Activated CD8-positive, alpha-beta memory T cell treated with anti-CD3 and anti-CD28 coated beads for 4 hours (primary cell): ENCODE data around the gene ODAD3.
A peak's percentile ranks its signal among the peaks of the same experiment; 100 is the strongest.
"Not testable (repeated sequence)": the region's sequence is repeated elsewhere in the genome, so short reads cannot be mapped to it uniquely, and the experiment has no call there.

ENCODE experiments used
- DNase-seq, 2 donors: peaks; one replicate each; pipeline ENCODE4 v3.0.0-alpha.2; 2020; ENCODE audit warnings: low read depth in 2 of 2

The ODAD3 gene

GRCh38 chr19:11405846-11406643, 28.9 kb downstream of the ODAD3 start:
- no peak for DNase-seq

- DNase-seq, result no peak
Observed at GRCh38 chr19:11404588-11405222, 30.2 kb downstream of the ODAD3 start.

DNA sequence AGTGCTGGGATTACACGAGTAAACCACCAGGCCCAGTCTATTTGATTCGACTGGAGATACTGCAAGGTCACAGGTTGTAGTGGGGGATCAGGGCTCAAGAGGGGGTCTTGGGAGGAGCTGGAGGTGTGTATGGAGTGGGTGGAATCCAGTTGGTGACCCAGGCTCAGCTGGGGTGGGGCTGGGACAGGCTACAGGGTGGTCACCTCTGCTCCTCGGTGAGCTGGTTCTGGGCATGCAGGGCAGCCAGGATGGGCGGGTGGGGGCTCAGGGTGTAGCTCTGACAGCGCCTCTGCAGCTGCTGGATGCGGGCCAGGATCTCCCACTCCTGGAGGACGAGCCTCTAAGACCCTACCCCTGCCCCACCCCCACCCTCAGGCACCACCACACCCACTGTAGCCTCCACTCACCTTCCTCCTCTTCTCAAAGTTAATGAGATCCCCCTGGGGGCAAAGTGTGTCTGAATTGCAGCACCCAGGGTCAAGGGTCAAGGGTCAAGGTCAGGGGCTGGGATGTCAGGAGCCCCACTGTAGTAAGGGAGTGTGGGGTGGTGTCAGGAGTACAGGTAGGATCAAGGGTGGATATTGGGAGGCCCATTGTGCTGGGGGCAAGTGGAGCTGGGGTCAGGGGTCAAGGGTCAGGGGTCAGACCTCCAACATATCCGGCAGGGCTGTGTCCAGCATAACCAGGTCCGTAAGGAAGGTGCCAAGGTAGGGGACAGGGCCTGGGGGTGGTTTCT, 32.9 kb downstream of the ODAD3 start:
- DNase-seq, result no peak

DNA sequence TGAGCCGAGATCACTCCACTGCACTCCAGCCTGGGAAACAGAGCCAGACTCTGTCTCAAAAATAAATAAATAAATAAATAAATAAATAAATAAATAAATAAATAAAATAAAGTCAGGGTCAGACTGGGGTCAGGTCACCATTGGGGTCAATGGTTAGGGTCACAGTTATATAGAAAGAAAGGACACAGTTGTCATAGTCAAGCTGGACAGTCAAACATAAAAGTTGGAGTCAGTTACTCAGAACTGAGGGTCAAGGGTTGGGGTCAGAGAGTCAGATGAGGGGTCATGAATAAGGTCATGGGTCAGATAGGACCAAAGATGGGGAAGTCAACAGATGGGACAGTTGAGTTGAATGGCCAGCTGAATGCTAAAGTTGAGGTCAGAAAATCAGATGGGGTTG, 34.1 kb downstream of the ODAD3 start:
- DNase-seq, result no peak

DNA sequence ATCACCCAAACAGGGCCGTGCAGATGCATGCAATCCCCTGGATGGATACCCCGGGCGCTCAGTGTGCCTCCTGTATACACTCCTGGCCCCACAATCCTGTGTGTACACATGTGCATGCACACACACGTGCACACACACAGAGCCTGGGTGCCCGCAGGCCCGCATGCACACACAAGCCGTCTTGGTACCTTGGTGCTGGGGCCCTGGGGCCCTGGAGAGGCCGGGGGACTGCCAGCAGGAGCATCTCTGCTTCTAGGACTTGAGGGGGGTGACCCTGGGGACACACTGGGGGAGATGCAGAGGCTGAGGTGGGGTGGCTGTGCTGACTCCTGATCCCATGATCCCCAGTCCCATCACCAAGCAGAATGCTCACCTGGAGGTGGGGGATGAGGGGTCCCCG, 35.3 kb downstream of the ODAD3 start:
- no peak for DNase-seq

DNA sequence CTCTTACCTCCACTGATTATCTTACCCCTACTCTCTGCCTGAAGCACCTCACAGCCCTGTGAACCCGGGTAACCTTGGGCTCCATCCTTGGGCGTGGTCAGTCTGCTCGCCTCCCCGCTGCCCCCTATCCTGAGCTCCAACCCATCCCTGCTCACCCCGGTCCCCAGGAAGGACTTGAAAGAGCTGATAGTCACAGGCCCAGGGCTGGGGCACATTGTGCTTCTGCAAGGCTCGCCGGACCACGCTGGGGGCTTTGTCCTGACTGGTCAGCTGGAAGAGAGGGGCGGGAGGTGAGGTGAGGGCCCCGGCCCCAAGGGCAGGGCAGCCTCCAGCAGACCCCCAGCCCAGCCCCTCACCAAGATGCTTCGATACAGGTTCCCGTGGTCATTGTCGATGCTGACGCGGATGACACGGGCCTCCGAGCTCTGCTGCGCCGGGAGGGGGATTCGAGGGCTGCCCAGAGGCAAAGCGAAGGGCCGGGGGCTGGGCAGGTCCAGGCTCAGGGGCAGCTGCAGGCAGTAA, 37.8 kb downstream of the ODAD3 start:
- DNase-seq, result no peak

DNA sequence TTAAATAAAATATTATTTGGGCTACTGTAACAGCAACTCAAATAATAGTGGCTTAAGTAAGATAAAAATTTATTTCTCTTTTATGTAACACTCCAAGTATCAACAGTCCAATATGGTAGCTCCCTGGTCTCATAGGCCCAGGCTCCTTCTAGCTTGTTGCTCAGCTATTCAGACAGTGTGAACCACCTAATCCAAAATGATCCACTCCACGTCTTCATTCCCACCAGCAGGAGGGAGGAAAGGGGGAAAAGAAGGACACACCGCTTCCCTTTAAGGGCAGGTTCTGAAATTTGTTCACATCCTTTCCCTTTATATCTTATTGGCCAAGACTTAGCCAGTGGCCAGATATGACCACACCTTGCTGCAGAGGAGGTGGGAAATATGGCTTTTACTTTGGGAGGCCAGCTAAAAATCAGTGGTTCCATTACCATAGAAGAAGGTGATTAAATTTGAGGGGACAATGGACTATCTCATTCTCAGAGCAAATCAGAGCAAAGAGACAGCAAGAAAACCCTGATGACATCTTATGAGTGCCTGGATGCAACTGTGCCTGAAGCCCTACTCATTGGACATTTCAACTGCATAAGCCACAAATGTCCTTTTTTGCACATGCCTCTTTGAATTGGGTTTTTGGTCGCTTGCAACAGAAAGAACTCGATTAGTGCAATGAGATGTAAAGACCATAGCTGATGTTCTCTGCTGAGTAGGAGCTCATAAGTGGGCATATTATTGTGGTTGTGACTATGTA, 43.8 kb downstream of the ODAD3 start:
- DNase-seq, result no peak

DNA sequence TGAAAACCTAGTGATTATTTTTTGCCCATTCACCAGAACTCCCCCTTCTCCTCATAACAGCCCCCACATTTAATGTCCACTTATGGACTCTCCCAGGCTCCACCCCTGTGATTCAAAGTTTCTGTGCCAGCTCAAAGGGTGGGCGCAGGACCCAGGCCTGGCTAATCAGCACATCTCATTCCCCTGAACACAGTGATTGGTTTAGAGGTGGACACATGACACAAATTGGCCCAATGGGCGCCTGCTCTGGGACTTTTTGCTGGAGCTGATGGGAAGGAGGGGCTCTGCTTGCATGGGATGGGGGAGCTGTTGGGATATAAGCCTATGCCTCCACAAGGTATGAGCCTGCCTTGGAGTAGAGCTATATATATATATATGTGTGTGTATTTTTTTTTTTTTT, 44.6 kb downstream of the ODAD3 start:
- DNase-seq, result no peak

GRCh38 chr19:11387162-11388034, 47.5 kb downstream of the ODAD3 start:
- no peak for DNase-seq

- no peak for DNase-seq
Observed at GRCh38 chr19:11384778-11385129, 50.2 kb downstream of the ODAD3 start.

- DNase-seq, result no peak
Observed at GRCh38 chr19:11383706-11384048, 51.2 kb downstream of the ODAD3 start.

GRCh38 chr19:11382898-11383705, 51.8 kb downstream of the ODAD3 start:
- no peak for DNase-seq

- peak; percentile 89 to 93 for DNase-seq
Observed at GRCh38 chr19:11380653-11381537, 54.0 kb downstream of the ODAD3 start.

DNA sequence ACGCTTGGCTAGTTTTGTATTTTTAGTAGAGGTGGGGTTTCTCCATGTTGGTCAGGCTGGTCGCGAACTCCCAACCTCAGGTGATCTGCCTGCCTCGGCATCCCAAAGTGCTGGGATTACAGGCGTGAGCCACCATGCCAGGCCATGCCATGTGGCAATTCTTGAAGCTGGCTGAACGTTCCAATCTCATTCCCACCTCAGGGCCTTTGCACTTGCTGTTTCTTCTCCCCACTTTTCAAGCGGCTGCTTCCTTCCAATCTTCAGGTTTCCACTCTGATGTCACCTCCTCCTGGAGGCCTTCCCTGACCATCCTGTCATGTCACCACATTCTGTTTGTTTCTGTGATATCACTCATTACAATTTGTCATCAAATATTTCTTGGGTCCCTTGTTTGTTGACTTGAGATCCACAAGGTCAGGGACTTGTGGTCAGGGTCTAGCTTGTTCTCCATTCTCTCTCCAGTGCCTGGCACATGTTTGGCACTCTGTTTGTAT, 55.0 kb downstream of the ODAD3 start:
- DNase-seq, result no peak

DNA sequence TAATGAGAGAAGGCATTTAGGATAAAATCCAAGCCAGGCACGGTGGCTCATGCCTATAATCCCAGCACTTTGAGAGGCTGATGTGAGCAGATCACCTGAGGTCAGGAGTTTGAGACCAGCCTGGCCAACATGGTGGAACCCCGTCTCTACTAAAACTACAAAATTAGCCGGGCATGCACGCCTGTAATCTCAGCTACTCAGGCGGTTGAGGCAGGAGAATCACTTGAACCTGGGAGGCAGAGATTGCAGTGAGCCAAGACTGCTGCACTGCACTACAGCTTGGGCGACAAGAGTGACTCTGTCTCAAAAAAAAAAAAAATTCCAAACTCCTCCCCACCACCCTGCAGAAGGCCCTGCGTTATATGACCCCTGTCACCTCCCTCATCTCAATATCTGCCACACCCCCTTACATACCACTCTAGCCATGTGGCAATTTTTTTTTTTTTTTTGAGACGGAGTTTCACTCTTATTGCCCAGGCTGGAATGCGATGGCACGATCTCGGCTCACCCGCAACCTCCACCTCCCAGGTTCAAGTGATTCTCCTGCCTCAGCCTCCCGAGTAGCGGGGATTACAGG, 55.6 kb downstream of the ODAD3 start:
- DNase-seq, result not testable (repeated sequence)

- DNase-seq, result no peak
Observed at GRCh38 chr19:11378319-11379189, 56.4 kb downstream of the ODAD3 start.

DNA sequence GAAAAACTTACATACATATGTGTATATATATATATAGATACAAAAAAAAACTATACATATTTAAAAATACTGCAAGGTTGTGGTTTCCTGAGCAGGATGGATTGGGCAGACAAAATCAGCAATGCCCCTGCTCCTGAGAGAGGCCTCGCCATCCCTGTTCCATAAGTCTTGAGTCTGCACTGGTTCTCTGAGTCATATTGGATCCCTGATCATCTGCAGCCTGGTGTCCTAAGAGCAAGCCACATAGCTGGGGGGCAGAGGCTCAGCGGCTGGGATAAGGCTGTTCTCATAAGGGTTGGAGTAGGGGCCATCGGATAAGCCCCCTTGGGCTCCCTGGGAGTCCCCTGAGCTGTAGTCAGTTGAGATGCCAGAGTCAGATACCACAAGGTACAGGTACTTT, 57.2 kb downstream of the ODAD3 start:
- no peak for DNase-seq

- no peak for DNase-seq
Observed at GRCh38 chr19:11377237-11377636, 57.7 kb downstream of the ODAD3 start.
